Smooth muscle cell of trachea (primary cell): Measurements from ENCODE around the gene SH3BP5. TPM values are rescaled to one million over a fixed set of nuclear protein-coding genes. Genes with fewer than 3 reads are reported as not detected.

Experiments
- total RNA-seq: library from RNA; depleted of rRNA; stranded (reverse); fragments of >200 nt; gene quantifications from 2 replicates; pipeline ENCODE4 v1.2.1, GENCODE V29; 2014

Gene SH3BP5
- total RNA-seq: 26.5 and 44.7 TPM in 2 replicates

GRCh38 chr3:15332405-15333098 is at the start of gene SH3BP5:
Gene SH3BP5, minus strand, starts transcription at chr3:15332586. Its CDS starts 178 bp downstream, at chr3:15332408.

GRCh38 chr3:15205934-15206661 is 126.3 kb downstream of the SH3BP5 start, which contains the start of gene CAPN7:
Gene CAPN7, plus strand, starts transcription at chr3:15206246. Its CDS starts 250 bp downstream, at chr3:15206496.

Other genes with a start within 250 kb of the SH3BP5 start
- 25.5 and 26.3 TPM in 2 replicates for gene RBSN, start 233.4 kb downstream of the SH3BP5 start, total RNA-seq
- 41.0 and 53.3 TPM in 2 replicates for gene CAPN7, start 126.3 kb downstream of the SH3BP5 start, total RNA-seq
- 27.8 and 36.1 TPM in 2 replicates for gene METTL6, start 95.0 kb upstream of the SH3BP5 start, total RNA-seq
- 15.3 and 23.0 TPM in 2 replicates for gene EAF1, start 95.0 kb upstream of the SH3BP5 start, total RNA-seq
- gene COLQ, start 189.1 kb upstream of the SH3BP5 start, total RNA-seq: 0.15 and 0.66 TPM in 2 replicates